HG02840 (cell line): Measurements from ENCODE around the gene CHST6.
"Not testable (repeated sequence)": the region's sequence is repeated elsewhere in the genome, so short reads cannot be mapped to it uniquely, and the experiment has no call there.

Experiments
- ATAC-seq: cut with Tn5 transposase; IDR thresholded peaks from one replicate; pipeline ENCODE4 v1.9.1; 2021; ENCODE audit warnings: mild to moderate bottlenecking, moderate library complexity, moderate number of reproducible peaks; ENCODE audit not compliant: unreplicated experiment, low FRiP score

The CHST6 gene

GRCh38 chr16:75495076-75495674 is at the start of gene CHST6:
TSS of gene CHST6 (minus strand) at chr16:75495441. CDS start at chr16:75479828, 15,613 bp downstream.
- no peak for ATAC-seq

DNA sequence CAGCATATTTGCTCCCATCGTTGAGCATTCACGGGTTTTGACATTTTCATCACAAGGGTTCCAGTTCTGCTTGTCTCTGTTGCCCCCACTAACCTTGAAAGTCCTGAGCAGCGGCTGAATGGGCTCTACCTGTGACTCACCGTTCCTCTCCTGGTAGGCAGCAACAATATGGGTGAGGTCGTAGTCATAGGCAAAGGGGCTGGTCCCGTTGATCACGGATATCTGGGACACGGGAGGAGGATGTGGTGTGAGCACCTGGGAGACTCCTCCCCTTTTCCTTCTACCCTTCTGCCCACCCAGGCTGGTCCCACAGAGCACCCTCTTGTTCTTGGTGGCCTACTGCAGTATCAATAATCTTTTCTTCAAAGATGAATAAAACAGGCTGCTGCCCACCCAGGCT is 47.2 kb upstream of the CHST6 start:
- not testable (repeated sequence) for ATAC-seq

- no peak for ATAC-seq
These were observed 46.0 kb upstream of the CHST6 start for GRCh38 chr16:75541236-75541635.

- not testable (repeated sequence) for ATAC-seq
These were observed 43.8 kb upstream of the CHST6 start for GRCh38 chr16:75538882-75539565.

DNA sequence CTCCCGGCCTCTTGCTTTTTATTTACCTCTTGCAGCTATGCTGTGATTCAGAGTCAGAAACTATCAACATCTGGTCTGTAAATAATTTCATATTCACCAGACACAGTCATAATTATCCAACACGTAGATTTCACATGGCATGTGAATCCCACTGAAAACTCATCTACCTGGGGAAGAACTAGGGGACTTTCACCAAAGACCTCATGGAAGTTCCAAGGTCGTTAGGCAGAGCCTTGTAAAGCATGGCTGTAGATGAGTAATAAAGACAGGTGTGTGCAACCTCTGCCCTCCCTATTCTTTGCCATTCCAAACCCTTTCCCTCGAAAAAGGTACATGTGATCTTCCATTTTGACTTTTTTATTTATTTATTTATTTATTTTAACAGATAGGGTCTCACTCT is 42.5 kb upstream of the CHST6 start:
- ATAC-seq = no peak

DNA sequence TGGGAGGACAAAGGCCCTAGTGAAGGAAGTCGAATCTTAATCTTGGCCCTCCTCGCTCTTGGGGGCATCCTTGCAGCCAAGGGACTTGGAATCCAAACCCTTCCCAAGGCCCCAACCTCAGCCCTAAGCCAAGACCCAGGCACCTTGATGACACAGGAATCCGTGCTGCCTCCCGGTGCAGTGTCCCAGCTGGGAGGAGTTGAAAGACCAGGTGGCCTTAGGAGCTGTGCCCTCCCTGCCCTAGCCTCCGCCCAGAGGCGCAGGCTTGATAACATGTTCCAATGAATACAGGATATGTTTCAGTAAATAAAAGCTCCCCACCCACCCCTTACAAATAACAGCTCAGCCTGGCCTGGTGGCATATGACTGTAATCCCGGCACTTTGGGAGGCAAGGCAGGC is 40.7 kb upstream of the CHST6 start, which contains the start of gene CHST5:
Gene CHST5, minus strand, starts transcription at position 208 of the 400 bp plus-strand sequence. CDS start 5,724 bp downstream, outside the sequence.
- ATAC-seq = no peak

DNA sequence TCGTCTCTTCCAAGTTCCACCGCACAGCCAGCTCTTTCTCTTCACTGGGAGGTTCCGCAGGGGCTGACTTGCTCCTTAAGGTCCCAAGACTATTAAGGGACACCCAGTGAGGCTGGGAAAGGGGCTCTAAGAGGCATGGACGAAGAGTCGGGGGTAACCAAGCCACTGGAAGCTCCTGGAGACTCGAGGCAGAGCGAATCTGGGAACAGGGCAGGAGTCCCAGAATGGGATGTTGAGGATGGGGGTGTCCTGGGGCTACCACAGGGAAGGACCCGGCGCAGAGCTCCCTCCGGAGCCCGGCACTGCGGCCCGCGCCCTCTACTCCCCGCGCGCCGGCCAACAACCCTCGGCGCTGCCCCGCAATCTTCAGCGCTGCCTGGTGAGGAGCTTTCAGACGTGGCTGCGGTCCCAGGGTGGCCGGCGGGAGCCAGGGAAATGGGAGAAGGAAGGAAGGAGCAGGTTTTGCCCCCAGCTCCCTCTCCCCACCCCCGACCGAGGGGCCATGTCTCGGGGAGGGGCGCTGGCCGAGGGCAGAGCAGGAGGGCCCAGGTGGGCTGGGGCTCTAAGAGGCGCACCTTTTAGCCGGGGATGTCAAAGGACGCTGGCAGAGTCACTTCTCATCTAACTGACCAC is 40.1 kb upstream of the CHST6 start:
- no peak for ATAC-seq

- ATAC-seq = no peak
These were observed 39.4 kb upstream of the CHST6 start for GRCh38 chr16:75534560-75535205.

DNA sequence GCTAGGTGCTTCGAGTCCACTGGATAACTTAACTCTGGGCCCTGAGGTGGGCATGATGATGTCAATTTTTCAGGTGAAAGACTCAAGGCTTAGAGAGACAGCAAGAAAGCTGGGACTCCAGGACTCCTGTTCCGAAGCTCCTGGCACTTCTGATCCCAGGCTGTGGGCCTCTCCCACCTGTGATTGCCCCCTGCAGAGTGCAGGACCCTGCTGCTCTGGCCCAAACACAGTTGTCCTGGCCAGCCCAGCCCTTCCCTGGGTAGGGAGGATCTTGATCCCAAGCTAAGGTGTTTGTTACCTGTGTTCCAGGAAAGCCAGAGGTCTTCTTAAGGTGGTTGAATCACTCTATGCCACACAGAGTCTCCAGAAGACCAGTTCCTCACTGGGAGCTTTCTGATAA is 37.5 kb upstream of the CHST6 start:
- ATAC-seq = no peak

GRCh38 chr16:75532142-75532765 is 37.0 kb upstream of the CHST6 start:
- no peak for ATAC-seq

- ATAC-seq = no peak
These were observed 34.7 kb upstream of the CHST6 start for GRCh38 chr16:75529959-75530358.

DNA sequence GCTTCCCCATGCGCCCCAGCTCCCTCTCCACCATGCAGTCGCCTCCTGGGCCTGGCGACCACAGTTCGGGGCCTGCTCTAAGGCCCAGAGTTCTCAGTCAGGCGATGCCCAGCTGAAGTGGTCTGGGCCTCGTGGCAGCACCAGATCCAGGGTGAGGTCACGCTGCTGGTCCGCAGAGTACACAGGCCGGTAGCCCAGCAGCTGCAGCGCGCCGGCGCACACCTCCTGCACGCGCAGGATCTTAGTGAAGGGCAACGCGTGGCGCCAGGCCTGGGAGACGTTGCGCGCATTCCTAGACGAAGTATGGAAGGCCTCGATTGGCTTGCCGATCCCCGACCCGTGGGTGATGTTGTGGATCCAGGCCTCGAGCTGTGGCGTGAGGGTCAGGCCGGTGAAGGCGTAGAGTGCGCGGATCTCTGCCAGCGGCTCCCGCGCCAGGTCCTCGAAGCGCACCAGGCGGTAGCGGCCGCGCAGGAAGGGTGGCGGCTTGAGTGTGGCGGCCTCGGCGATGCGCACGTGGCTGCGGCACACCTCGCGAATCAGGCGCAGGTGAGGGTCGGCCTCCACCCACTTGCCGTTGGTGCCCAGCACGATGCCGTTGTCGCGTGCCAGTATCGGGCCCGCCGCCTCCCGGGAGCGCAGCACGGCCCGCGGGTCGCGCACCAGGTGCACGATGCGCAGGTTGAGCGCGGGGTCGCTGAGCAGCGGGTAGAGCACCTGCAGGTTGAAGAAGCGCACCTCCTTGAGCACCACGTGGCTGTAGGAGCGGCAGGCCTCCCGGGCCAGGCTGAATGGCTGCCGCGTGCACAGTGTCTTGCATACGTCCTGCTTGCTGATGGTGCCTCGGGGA is 34.0 kb upstream of the CHST6 start:
- ATAC-seq = no peak

GRCh38 chr16:75527825-75528299 is 32.6 kb upstream of the CHST6 start:
- no peak for ATAC-seq

GRCh38 chr16:75526032-75526790 is 31.0 kb upstream of the CHST6 start:
- no peak for ATAC-seq

DNA sequence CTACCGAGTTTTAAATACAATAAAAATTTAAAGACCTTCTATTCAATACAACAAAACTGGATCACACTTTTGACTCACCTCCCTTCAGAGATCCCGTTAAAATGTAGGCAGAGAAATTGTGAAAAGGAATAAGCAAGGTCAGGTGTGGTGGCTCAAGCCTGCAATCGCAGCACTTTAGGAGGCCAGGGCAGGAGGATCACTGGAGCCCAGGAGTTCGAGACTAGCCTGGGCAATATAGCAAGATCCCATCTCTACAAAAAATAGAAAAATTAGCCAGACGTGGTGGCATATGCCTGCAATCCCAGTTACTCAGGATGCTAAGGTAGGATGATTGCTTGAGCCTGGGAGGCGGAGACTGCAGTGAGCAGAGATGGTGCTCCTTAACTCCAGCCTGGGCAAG is 23.9 kb upstream of the CHST6 start:
- no peak for ATAC-seq

GRCh38 chr16:75516189-75516966 is 21.1 kb upstream of the CHST6 start:
- ATAC-seq = peak; percentile 30

DNA sequence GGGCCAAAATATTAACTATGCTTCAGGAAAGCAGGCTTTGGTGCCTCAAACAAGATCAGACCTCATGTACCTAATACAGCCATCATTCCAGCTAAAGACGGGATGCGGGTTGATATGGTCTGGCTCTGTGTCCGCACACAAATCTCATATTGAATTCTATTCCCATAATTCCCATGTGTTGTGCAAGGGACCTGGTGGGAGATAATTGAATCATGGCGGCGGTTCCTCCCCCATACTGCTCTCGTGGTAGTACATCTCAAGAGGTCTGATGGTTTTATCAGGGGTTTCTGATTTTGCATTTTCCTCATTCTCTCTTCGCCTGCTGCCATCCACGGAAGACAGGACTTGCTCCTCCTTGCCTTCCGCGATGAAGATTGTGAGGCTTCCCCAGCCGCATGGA is 19.1 kb upstream of the CHST6 start:
- ATAC-seq = no peak

DNA sequence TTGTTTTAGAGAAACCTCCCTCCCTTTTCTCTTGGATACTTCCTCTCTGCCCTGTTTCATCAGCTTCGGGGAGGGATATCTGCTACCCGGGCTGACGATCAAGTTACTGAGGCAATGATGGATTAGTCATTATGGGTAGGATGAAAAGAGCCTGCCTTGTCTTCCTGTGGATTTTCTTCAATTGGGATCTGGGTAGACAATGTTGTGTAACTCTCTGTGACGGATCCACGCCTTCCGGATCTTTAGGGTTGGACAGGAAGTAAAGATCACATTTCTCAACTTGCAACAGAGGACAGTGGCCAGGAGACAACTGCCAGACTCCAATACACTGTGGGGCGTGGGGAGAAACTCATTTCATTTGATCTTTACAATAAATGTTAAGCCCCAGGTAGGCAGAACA is 11.3 kb upstream of the CHST6 start:
- no peak for ATAC-seq
